DMS 273 (cell line): ENCODE measurements around the gene RELB.

Source experiments
- DNase-seq: peaks from one replicate; lab custom pipeline; 2025; ENCODE audit not compliant: unreplicated experiment; lab: John Stamatoyannopoulos, UW

RELB gene

DNA sequence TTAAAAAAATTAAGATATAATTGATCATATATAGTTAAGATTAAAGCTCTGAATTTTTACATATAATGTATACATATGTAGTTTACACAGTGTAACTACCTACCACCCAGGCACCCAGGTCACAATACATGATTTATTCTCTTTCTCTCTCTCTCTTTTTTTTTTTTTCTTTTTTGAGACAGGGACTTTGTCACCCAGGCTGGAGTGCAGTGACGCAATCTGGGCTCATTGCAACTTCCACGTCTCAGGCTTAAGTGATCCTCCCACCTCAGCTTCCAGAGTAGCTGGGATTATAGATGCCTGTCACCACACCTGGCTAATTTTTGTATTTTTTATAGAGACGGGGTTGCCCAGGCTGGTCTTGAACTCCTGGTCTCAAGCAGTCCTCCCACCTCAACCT, 18.8 kb downstream of the RELB start:
- DNase-seq, result no peak

DNA sequence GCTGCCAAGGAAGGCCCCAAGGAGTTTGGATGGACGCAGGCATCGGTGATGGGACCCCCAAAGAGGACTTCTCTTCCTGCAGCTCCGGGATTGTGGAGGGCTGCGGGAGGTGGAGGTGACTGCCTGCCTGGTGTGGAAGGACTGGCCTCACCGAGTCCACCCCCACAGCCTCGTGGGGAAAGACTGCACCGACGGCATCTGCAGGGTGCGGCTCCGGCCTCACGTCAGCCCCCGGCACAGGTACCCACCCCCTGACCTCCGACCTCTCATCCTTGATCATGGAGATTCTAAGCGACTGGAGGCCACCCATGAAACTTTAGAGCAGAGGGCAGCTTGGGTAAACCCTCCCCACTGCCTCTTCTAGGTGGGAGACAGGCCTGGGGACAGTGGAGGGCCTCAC, 20.7 kb downstream of the RELB start:
- no peak for DNase-seq

DNA sequence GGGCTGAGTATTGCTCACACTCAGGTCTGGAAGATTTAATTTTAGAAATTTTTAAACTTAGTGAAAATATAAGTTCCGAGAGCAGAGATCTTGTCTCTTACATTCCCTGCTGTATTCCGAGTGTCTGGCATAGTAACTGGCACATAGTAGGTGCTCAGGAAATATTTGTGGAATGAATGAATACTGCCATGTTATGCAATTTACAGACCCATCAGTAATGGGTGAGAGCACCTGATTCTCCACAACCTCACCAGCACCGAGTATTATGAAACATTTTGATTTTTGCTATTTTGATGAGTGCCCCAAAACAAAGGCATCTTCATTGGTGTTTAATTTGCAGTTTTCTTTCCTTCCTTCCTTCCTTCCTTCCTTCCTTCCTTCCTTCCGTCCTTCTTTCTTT, 21.8 kb downstream of the RELB start:
- no peak for DNase-seq

DNA sequence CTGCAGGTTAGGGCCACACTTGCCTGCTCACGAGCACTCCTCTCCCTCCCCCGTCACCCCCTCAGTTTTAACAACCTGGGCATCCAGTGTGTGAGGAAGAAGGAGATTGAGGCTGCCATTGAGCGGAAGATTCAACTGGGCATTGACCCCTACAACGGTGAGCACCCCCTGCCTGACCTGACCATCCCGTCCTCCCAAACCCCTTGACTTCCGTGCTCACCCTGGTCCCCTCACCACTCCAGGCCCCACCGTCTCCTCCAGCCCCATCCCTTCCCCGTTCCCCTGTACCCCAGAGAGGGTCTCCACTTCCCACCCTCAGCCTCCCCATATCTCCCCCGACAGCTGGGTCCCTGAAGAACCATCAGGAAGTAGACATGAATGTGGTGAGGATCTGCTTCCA, 24.0 kb downstream of the RELB start:
- no peak for DNase-seq

DNA sequence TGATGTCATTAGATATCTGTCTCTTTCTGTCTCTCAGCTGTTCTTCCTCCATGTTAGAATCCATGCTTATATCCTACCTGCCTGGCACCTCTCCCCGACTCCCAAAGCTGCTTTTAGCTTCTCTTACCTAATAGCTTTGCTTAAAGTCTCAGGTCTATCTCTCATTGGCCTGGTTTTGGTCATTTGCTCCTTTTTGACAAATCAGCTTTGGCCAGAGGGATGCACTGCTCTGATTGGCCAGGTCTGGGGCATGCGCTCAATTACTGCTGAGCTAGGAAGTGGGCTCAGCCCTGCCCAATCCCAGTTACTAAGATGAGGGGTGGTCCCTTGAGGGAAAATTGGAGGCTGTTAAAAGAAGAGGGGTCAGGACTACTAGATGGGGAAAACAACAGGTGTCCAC, 26.1 kb downstream of the RELB start:
- no peak for DNase-seq

DNA sequence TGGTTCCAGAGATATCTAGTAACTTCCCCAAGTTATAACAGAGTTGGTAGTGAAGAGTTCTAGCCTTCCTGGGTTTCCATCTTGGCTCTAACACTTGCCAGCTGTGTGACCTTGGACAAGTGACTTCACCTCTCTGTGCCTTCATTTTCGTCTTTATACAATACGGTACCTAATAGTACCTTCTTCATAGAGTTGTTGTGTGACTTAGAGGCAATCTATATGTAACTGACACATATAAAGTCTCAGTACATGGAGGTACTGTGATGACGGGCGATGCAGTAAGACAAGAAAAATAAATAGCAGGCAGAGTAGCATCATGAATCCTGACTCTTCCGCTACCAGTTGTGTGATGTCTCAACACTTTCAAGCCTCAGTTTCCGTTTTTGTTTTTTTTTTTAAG, 29.6 kb downstream of the RELB start:
- no peak for DNase-seq

DNA sequence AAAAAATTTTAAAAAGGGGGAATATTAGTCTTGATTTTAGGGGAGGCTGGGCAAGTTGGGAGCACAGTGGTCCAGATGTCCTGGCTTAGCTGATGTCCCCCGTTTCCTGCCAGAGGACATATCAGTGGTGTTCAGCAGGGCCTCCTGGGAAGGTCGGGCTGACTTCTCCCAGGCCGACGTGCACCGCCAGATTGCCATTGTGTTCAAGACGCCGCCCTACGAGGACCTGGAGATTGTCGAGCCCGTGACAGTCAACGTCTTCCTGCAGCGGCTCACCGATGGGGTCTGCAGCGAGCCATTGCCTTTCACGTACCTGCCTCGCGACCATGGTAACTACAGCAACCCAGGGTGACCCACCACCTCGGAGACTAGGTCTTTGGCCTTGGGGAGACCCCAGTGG, 31.2 kb downstream of the RELB start:
- no peak for DNase-seq

DNA sequence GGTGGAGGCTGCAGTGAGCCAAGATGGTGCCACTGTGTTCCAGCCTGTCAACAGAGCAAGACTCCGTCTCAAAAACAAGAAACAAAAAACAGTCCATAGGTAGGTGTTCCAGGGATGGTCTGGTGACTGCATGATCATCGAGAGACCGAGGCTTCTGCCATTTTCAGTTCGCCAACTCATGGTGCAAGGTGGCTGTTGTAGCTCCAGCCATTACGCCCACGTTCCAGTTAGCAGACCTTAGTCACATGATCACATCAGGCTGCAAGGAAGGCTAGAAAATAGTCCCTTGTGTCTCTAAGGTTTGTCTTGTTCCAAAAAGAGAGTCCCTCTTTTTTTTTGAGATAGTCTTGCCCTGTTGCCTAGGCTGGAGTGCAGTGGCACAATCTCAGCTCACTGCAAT, 34.5 kb downstream of the RELB start:
- no peak for DNase-seq

DNA sequence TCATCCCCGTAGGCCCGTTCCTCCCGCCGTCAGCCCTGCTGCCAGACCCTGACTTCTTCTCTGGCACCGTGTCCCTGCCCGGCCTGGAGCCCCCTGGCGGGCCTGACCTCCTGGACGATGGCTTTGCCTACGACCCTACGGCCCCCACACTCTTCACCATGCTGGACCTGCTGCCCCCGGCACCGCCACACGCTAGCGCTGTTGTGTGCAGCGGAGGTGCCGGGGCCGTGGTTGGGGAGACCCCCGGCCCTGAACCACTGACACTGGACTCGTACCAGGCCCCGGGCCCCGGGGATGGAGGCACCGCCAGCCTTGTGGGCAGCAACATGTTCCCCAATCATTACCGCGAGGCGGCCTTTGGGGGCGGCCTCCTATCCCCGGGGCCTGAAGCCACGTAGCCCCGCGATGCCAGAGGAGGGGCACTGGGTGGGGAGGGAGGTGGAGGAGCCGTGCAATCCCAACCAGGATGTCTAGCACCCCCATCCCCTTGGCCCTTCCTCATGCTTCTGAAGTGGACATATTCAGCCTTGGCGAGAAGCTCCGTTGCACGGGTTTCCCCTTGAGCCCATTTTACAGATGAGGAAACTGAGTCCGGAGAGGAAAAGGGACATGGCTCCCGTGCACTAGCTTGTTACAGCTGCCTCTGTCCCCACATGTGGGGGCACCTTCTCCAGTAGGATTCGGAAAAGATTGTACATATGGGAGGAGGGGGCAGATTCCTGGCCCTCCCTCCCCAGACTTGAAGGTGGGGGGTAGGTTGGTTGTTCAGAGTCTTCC, 36.3 kb downstream of the RELB start:
- no peak for DNase-seq

DNA sequence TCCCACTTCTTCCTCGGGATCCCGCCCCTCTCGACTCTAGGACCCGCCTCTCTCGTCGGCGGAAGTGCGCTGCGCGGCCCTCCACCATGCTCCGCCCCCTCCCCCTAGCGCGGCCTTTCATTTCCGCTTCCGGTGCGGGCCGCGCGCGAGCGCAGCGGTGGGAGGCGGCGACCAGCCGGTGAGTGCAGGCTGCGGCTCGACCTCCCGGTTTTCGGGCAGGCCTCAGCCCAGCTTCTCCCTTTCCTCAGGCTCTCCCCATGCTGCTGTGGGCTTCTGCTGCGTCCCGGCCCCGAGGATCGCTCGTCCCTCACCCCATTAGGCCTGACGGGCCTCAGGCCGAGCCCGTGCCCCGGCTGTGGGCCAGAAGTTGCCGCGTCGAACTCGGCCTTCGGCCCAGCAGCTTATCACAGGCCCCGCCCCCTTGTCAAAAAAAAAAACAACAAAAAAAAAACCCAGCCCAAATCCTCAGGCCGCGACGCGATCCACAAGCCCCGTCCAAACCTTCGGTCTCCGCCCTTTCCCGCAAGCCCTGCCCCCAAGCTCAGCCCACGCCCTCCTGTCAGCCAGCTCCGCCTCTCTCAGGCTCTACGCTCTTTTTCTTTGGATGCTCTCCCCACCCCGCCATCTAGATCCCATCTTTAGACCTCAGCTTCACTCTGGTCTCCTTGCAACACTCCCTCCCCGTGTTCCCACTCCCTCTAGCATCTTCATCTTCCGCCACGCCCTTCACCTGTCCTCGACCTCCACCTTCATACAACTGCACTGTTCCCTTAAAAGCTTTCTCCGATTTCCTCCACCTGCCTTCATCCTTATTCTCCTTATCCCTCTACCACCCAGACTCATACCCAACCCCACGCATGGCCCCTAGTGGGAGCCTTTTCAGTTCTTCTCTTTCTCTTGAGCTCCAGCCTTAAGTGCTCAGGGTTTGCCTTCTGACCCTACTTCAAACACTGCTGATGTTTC, 37.9 kb downstream of the RELB start, which contains the start of gene CLASRP:
TSS of gene CLASRP (plus strand) at position 115 of the 963 bp plus-strand sequence. CDS start 1,168 bp downstream, outside the sequence.
- peak; percentile 97 for DNase-seq

DNA sequence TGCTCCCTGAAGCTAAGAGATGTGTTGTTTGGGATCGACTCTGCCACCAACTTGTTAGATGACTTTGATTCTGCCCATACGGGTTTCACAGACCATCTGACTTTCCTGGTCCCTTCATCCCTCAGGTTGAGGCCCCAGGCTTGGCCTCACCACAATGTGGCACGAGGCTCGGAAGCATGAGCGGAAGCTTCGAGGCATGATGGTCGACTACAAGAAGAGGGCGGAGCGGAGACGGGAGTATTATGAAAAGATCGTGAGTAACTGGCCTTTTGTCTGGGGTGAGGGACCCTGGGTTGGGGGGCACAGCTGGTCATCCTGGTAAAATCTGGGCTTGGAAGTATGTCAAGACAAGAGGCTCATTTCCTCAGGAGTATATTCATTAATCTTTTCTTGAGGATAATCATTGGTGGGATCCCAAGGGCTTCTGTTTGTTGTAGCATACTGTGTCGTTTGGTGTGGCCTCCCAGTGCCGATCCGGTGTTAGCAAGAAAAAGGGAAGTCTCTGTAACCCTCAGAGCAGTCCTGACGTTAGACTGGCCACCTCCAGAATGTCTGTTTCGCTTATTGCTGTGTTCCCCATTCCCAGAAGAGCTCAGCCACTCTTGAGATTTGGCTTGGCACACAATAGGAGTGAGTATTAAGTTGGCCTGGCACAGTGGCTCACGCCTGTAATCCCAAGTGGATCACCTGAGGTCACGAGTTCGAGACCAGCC, 39.0 kb downstream of the RELB start:
- DNase-seq, result no peak

DNA sequence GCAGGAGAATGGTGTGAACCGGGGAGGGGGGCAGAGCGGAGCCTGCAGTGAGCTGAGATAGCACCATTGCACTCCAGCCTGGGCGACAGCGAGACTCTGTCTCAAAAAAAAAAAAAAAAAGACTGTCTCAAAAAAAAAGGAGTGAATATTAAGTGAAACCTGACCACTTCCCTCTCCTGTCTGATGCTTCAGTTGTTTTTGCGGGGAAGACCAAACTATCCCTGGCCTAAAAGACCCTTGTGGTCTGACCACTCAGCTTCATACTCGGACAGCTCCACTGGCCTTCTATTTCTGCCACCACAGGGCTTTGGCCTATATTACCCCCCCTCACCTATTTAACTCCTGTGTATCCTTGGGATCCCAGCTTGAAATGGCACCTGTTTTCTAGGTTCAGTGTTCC, 39.9 kb downstream of the RELB start:
- DNase-seq, result no peak

DNA sequence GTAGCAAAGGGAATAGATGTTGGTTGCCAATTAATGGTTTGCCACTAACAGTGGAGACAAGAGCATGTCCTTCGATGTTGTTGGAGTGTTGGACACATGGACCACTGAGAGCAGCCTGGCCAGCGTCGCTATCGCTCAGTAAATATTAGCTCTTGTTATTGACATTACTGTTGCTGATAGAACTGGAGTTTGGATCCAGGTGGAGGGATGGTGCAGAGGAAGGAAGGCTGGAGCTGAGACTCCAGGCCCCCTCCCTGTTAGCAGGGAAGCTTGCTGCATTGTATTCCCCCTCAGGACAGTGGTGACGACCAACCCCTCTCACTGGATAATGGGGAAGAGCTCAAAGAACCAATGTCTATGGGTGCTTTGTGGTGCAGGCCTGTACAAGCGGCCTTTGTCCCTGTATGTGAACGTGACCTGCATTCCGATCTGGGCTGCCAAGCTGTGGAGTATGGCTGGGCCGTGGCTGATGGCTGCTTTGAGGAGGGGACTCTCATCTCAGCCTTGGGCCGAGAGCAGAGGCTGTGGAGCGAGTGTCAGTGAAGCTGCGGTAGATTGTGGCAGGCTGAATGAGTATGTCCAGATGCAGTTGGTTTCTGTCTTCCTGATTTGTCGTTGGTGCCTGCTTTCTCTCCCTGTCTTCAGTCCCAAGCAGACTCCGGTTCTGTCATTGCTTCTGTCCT, 44.5 kb downstream of the RELB start:
- no peak for DNase-seq

DNA sequence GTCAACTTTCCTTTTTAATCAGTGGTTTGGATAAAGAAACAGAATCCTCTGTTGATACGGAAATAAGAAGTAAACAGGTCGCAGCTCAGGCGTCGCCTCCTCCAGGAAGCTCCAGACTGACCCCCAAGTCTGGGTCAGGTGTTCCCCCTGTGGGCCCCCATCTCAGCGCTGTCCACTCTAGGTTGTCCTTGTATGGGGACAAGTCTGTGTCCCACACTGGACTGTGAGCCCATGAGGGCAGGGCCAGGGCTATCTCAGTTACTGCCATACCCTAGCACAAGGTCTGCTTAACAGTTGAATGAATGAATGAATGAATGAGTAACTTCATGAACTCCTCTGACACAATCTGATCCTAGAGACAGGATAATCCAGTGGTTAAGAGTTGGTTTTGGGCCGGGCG, 45.1 kb downstream of the RELB start:
- no peak for DNase-seq

DNA sequence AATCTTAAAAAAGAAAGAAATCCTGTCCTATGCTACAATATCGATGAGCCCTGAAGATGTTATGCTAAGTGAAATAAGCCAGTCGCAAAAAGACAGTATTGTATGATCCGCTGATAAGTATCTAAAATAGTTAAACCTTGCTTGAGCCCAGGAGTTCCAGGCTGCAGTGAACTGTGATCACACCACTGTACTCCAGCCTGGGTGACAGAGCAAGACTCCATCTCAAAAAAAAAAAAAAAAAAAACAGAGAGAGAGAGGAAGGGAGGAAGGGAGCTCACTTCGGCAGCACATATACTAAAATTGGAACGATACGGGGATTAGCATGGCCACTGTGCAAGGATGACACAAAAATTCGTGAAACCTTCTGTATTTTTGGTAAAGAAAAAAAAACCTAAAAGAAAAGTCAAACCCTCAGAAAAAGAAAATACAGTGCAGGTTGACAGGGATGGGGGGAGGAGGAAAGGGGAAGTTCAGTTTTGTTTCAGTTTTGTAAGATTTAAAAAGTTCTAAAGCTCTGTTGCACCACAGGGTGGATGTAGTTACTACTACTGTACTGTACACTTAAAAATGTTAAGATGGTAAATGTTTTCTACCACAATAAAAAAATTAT, 46.0 kb downstream of the RELB start:
- DNase-seq, result no peak

DNA sequence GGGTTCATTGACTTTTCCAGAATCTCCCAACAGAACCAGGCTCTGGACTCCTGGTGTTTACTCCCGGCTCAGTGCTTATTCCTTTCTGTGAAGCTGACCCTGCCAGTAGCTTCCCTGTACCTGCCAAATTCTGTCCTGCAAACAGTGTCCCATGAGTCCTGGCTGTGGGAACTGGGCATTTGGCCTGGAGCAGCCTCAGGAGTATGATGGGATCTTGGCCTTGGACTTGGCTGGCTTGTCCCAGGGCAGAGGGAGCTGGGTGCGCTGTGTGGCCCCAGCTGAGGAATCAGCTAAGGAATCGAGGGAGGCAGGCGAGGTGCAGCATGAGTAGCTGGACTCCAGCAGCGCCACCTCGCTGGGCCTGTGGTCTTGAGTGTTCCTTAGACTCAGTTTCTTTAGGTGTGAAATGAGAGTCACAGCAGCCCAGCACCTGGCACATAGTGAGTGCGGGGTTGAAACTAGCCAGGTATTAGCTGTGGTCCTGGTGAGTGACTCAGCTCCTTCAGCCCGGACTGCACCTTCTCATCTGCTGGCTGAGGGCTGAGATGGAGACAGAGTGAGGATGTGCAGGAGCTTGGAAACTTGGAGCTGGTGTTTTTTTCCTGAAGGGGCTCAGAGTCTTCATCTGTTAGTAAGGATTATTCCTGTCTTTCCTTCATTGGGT, 47.9 kb downstream of the RELB start:
- no peak for DNase-seq

DNA sequence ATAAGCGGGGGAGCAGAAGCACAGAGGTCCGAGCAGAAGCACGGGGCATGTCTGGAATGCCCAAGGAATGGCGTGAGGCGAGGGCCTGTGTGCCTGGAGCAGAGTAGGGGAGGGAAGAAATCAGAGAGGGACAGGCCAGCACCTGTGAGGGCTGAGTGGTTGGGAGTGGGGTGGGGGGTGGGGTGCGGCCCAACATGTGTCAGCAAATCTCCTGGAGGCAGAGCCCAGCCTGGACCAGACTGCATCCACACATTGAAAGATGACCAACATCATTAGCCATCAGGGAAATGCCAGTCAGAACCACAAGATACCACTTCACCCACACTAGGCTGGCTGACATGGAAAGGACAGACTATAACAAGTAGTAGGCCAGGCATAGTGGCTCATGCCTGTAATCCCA, 48.8 kb downstream of the RELB start:
- DNase-seq, result no peak

DNA sequence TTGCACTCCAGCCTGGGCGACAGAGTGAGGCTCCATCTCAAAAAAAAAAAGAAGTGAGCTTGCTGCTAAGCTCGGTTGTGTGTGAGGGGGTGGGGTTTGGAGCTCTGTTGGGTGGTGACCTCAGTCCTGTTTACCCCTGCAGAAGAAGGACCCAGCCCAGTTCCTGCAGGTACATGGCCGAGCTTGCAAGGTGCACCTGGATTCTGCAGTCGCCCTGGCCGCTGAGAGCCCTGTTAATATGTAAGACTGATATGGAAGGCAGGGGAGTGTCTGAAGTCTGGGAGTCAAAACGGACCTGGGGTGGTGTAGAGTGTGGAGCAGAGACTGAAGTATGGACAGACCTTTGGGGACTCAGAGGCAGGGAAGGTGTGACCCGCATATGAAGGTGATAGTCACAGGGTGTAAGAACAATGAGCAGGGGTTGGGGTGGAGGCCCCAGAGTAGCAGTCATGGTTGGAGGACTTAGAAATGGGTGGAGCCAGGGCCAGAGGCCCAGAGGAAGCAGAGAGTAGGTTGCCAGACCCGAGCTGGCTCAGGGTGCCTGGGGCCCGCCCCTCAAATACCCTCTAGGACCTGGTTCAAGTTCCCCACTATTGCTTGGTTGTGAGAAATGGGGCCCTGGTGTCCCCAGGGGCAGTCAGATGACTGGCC, 50.8 kb downstream of the RELB start:
- no peak for DNase-seq

DNA sequence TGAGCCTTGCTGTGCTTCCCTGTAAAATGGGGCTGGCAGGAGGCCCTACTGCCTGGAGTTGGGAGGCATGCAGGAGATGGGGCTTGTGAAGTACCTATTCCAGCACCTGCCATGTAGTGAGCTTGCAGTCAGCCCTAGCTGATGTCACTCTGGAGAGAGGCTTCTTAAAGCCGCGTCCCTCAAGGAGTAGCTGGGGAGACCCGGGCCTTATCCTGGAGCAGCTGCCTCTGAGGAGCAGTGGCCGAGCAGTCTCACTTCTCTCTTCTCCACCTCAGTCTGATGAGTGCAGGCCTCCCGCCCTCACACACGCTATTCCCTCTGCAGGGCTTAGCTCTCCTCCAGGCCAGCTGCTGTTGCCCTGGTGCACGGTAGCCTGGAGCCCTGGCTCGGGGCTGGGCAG, 55.6 kb downstream of the RELB start:
- DNase-seq, result no peak
